Measurements from ENCODE around the gene FANCF. TPM values are rescaled to one million over a fixed set of nuclear protein-coding genes. Genes with fewer than 3 reads are reported as not detected.

FANCF gene
- total RNA-seq, 1 donor from 2014 or later, result 6.4 TPM

- peak; percentile 85 for DNase-seq
Measured at GRCh38 chr11:22624742-22625447, 728 bp downstream of the FANCF start.

GRCh38 chr11:22617868-22618267, 7.8 kb downstream of the FANCF start:
- DNase-seq, result no peak

- DNase-seq, result no peak
Measured at GRCh38 chr11:22603933-22604332, 21.7 kb downstream of the FANCF start.

- no peak for DNase-seq
Measured at GRCh38 chr11:22602504-22602903, 23.1 kb downstream of the FANCF start.

GRCh38 chr11:22599458-22599857, 26.2 kb downstream of the FANCF start:
- no peak for DNase-seq

GRCh38 chr11:22597062-22597461, 28.6 kb downstream of the FANCF start:
- DNase-seq, result no peak

- DNase-seq, result no peak
Measured at GRCh38 chr11:22584976-22585375, 40.6 kb downstream of the FANCF start.

GRCh38 chr11:22583963-22584492, 41.6 kb downstream of the FANCF start:
- DNase-seq, result no peak

GRCh38 chr11:22582151-22582410, 43.5 kb downstream of the FANCF start:
- no peak for DNase-seq

- DNase-seq, result peak; percentile 9
Measured at GRCh38 chr11:22581354-22582150, 44.1 kb downstream of the FANCF start.

GRCh38 chr11:22577854-22578253, 47.8 kb downstream of the FANCF start:
- no peak for DNase-seq

Other genes starting within 250 kb of the FANCF start
- gene GAS2, start 40.8 kb upstream of the FANCF start, total RNA-seq, result 20.6 TPM
- 4.7 TPM for gene SVIP, start 204.0 kb upstream of the FANCF start, total RNA-seq
- gene CCDC179, start 234.7 kb upstream of the FANCF start, total RNA-seq, result not detected

Measured in tongue (tissue), 2 donors.